ENCODE data around the gene FBXW12.

DNA sequence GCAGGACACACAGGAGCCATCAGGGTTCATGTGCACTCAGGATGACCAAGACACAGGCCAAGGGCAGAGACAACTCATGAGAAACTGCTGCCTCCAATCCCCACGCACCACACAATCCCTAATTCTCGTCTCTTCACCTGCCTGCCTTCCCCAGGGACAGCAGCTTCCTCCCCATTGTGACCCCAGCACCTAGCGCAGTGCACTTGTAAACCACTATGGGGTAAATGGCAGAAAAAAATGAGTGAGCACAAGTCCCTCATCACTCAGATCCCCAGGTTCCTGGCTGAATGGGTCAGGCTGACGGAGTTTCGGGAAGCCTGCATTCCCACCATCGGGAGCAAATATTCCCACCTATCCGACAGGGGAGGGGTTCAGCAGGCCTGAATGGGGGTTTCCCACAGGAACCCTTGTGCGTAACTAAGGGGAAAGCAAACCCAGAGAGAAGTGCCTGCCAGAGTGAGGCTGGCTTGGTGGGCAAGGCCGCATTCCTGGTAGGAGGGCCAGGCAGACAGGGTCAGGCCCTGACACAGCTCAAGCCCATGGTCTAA is 39.1 kb downstream of the FBXW12 start:
- no peak for TF ChIP-seq CTCF (IDR thresholded peaks at IDR 0.05)
- no peak for TF ChIP-seq POLR2A (IDR thresholded peaks at IDR 0.05)
- TF ChIP-seq EP300 (IDR thresholded peaks at IDR 0.05): no peak

Data from ovary (tissue), 3 donors.